Measurements from ENCODE around the gene NPS.

- no peak for TF ChIP-seq CTCF (IDR thresholded peaks at IDR 0.05)
- no peak for TF ChIP-seq POLR2A (IDR thresholded peaks at IDR 0.05)
These were observed 29.8 kb downstream of the NPS start for GRCh38 chr10:127578961-127579305.
